Activated B cell treated with CpG ODN at 0.5 μM for 24 hours (primary cell): Measurements from ENCODE around the gene METTL9. TPM values are rescaled to one million over a fixed set of nuclear protein-coding genes. Genes with fewer than 3 reads are reported as not detected.
"Not testable (repeated sequence)": the region's sequence is repeated elsewhere in the genome, so short reads cannot be mapped to it uniquely, and the experiment has no call there.

Experiments used
- ATAC-seq: fragments of 200-7000 bp; cut with Tn5 transposase; one replicate; pipeline ENCODE4 v1.10.0; 2021; ENCODE audit warnings: low read depth, mild to moderate bottlenecking, moderate library complexity
- CTCF ChIA-PET: fragments of 350-600 bp; sonication (Branson Sonifier 250); formaldehyde crosslinking; loops from one replicate; lab custom pipeline; 2021; ENCODE audit warnings: antibody characterized with exemption; lab: Charles Lee
- POLR2A ChIA-PET: fragments of 350-600 bp; sonication (Branson Sonifier 250); formaldehyde crosslinking; loops from one replicate; lab custom pipeline; 2021; ENCODE audit warnings: antibody characterized with exemption; lab: Charles Lee
- DNase-seq: peaks from one replicate; pipeline ENCODE4 v3.0.0; 2022
- H3K27ac Mint-ChIP-seq: one replicate; pipeline ENCODE4 v1.8.0; 2020; ENCODE audit warnings: mixed read lengths
- H3K27me3 Mint-ChIP-seq: one replicate; pipeline ENCODE4 v1.8.0; 2021; ENCODE audit warnings: mixed read lengths
- H3K36me3 Mint-ChIP-seq: one replicate; pipeline ENCODE4 v1.8.0; 2021; ENCODE audit warnings: low read depth, mixed read lengths
- H3K4me1 Mint-ChIP-seq: one replicate; pipeline ENCODE4 v1.8.0; 2021; ENCODE audit warnings: mixed read lengths
- H3K4me3 Mint-ChIP-seq: one replicate; pipeline ENCODE4 v1.8.0; 2020; ENCODE audit warnings: mild to moderate bottlenecking, mixed read lengths
- H3K9me3 Mint-ChIP-seq: one replicate; pipeline ENCODE4 v1.8.0; 2020; ENCODE audit warnings: mixed read lengths
- CTCF ChIP-seq: fragments of 200-600 bp; IDR thresholded peaks from one replicate; pipeline ENCODE4 v1.8.0; 2022; ENCODE audit warnings: antibody characterized with exemption, mild to moderate bottlenecking
- intact Hi-C: fragments of 100-400 bp; cut with micrococcal nuclease; formaldehyde crosslinking; loops from one replicate; pipeline ENCODE4 v1.15.1; 2024
- total RNA-seq: library from RNA; stranded (reverse); gene quantifications from 2 replicates; pipeline ENCODE4 v1.2.3, GENCODE V29; 2022

Gene METTL9
- total RNA-seq, 1 donor from 2014 or later = 53.3 TPM

- no peak overlapping the region for H3K27ac Mint-ChIP-seq
- DNase-seq (no peak), ATAC-seq (no peak)
- peaks cover 5% of the 10 kb centered on the region for H3K27me3 Mint-ChIP-seq
- no peaks in the 10 kb centered on the region for H3K9me3 Mint-ChIP-seq
- ChIA-PET POLR2A (no interaction called here), CTCF (interaction anchor here (1.1 to 1.3 kb wide), 2 partner anchors 9 to 42 kb away, joined by 4 to 6 read pairs; no protein-coding TSS in a partner anchor)
- no peak overlapping the region for H3K4me3 Mint-ChIP-seq
- peaks cover 13% of the 10 kb centered on the region for H3K4me1 Mint-ChIP-seq
- H3K36me3 Mint-ChIP-seq = no peaks in the 10 kb centered on the region
- TF ChIP-seq CTCF = no peak
- intact Hi-C loops = no loop called here
These were observed 67.4 kb downstream of the METTL9 start for GRCh38 chr16:21666772-21667171.

GRCh38 chr16:21667575-21667974 is 68.2 kb downstream of the METTL9 start:
- Mint-ChIP-seq H3K36me3 (no peaks in the 10 kb centered on the region), H3K27me3 (peaks cover 5% of the 10 kb centered on the region), H3K4me1 (peaks cover 12% of the 10 kb centered on the region), H3K9me3 (no peaks in the 10 kb centered on the region), H3K27ac (no peak overlapping the region), H3K4me3 (no peak overlapping the region)
- DNase-seq (no peak), ATAC-seq (no peak)
- TF ChIP-seq CTCF = no peak
- intact Hi-C loops = no loop called here
- ChIA-PET CTCF (no interaction called here), POLR2A (no interaction called here)

- Mint-ChIP-seq H3K27ac (no peak overlapping the region), H3K36me3 (no peaks in the 10 kb centered on the region), H3K4me1 (no peaks in the 10 kb centered on the region), H3K9me3 (peaks cover 3% of the 10 kb centered on the region), H3K4me3 (no peak overlapping the region), H3K27me3 (peaks cover 11% of the 10 kb centered on the region)
- ChIA-PET CTCF (no interaction called here), POLR2A (no interaction called here)
- ATAC-seq (no peak), DNase-seq (no peak)
- intact Hi-C loops = no loop called here
- no peak for TF ChIP-seq CTCF
These were observed 74.1 kb downstream of the METTL9 start for GRCh38 chr16:21673469-21673868.

- H3K9me3 Mint-ChIP-seq, POLR2A ChIA-PET, intact Hi-C loops, H3K4me3 Mint-ChIP-seq, DNase-seq, ATAC-seq, H3K36me3 Mint-ChIP-seq, H3K4me1 Mint-ChIP-seq, H3K27ac Mint-ChIP-seq, CTCF ChIA-PET: not testable (repeated sequence)
- peaks cover 18% of the 10 kb centered on the region for H3K27me3 Mint-ChIP-seq
These were observed 75.1 kb downstream of the METTL9 start for GRCh38 chr16:21674456-21674855.

- H3K4me3 Mint-ChIP-seq, H3K4me1 Mint-ChIP-seq, intact Hi-C loops, H3K36me3 Mint-ChIP-seq, H3K9me3 Mint-ChIP-seq, H3K27ac Mint-ChIP-seq, POLR2A ChIA-PET, ATAC-seq, DNase-seq: not testable (repeated sequence)
- peaks cover 24% of the 10 kb centered on the region for H3K27me3 Mint-ChIP-seq
- CTCF ChIA-PET = interaction anchor here (1.8 kb wide), 1 partner anchor 23 kb away, joined by 5 read pairs; no protein-coding TSS in a partner anchor
These were observed 81.3 kb downstream of the METTL9 start for GRCh38 chr16:21680714-21681113.

GRCh38 chr16:21683184-21683583 is 83.8 kb downstream of the METTL9 start:
- no peaks in the 10 kb centered on the region for H3K36me3 Mint-ChIP-seq
- POLR2A ChIA-PET = no interaction called here
- intact Hi-C loops = no loop called here
- peaks cover 4% of the 10 kb centered on the region for H3K4me1 Mint-ChIP-seq
- peaks cover 17% of the 10 kb centered on the region for H3K27me3 Mint-ChIP-seq
- TF ChIP-seq CTCF = no peak
- H3K9me3 Mint-ChIP-seq = no peaks in the 10 kb centered on the region
- H3K27ac Mint-ChIP-seq = no peak overlapping the region
- H3K4me3 Mint-ChIP-seq = no peak overlapping the region
- CTCF ChIA-PET = interaction anchor here (1.0 kb wide), 1 partner anchor 11 kb away, joined by 3 read pairs; no protein-coding TSS in a partner anchor
- ATAC-seq = no peak
- no peak for DNase-seq
